Activated T-cell treated with anti-CD3 and anti-CD28 coated beads for 1 hour (primary cell): Measurements from ENCODE around the gene FZR1.
"Not testable (repeated sequence)": the region's sequence is repeated elsewhere in the genome, so short reads cannot be mapped to it uniquely, and the experiment has no call there.

Source experiments
- DNase-seq: peaks from one replicate; pipeline ENCODE4 v3.0.0-alpha.2; 2020; ENCODE audit warnings: low read depth

FZR1 gene

GRCh38 chr19:3573858-3574637, 67.9 kb downstream of the FZR1 start:
- DNase-seq: peak; percentile 64

DNA sequence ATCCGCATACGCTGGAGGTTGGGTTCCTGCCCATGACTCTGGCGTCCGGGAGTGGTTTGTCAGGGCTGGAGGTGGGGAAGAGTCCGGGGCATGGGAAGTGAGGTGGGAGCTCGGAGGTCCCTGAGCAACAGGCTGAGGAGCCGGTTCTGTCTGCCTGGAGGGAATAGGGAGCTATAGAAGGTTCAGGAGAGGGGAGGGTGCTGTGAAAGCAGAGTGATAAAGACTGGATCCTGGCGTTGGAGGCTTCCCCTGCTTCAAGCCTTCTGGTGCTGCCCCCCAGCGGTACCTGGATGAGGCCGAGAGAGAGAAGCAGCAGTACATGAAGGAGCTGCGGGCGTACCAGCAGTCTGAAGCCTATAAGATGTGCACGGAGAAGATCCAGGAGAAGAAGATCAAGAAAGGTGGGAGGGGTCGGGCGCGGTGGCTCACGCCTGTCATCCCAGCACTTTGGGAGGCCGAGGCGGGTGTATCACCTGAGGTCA, 69.2 kb downstream of the FZR1 start:
- DNase-seq: no peak

- no peak for DNase-seq
Observed at GRCh38 chr19:3575949-3576673, 70.0 kb downstream of the FZR1 start.

DNA sequence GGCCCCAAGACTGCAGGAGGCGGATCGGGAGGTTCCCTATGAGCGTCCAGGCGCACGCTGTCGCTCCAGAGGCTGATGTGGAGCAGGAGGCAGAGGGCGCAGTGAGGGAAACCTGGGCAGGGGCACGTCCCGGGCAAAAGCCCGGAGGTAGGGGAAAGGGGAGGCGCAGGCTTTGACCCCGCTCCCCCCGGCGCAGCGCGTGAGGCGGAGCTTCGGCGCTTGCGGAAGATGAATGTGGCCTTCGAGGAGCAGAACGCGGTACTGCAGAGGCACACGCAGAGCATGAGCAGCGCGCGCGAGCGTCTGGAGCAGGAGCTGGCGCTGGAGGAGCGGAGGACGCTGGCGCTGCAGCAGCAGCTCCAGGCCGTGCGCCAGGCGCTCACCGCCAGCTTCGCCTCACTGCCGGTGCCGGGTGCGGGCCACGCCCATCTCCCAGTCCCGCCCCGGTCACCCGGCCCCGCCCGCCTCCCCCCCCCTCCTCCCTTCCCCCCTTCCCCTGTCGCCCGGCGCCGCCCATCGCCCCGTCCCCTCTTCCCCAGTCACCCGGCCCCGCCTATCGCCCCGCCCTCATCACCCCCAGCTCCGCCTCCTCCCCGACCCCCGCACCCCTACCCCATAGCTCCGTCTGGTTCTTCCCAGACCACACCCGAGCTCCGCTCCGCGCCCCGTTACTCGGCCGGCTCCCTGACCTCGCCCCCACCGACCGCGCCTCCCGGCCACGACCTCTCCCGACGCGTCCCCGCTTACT, 70.8 kb downstream of the FZR1 start:
- DNase-seq: no peak

- no peak for DNase-seq
Observed at GRCh38 chr19:3577723-3578344, 71.7 kb downstream of the FZR1 start.

DNA sequence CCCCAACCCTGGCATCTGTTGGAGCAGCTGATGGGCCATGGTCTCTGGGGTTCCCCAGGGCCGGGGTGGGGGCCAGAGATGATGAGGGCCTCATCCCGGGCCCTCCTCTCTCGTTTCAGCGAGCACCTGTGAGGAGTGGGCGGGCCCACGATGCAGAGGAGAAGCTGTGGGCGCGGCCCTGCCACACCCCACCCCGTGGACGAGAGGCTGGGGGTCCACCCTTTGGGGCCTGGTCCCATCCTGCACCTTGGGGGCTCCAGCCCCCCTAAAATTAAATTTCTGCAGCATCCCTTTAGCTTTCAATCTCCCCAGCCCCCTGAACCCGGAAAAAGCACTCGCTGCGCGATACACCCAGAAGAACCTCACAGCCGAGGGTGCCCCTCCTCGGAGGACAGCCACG, 72.3 kb downstream of the FZR1 start:
- DNase-seq: no peak

- DNase-seq: no peak
Observed at GRCh38 chr19:3580156-3580934, 74.2 kb downstream of the FZR1 start.

- DNase-seq: not testable (repeated sequence)
Observed at GRCh38 chr19:3581792-3582191, 75.7 kb downstream of the FZR1 start.

- not testable (repeated sequence) for DNase-seq
Observed at GRCh38 chr19:3584036-3584802, 78.1 kb downstream of the FZR1 start.

DNA sequence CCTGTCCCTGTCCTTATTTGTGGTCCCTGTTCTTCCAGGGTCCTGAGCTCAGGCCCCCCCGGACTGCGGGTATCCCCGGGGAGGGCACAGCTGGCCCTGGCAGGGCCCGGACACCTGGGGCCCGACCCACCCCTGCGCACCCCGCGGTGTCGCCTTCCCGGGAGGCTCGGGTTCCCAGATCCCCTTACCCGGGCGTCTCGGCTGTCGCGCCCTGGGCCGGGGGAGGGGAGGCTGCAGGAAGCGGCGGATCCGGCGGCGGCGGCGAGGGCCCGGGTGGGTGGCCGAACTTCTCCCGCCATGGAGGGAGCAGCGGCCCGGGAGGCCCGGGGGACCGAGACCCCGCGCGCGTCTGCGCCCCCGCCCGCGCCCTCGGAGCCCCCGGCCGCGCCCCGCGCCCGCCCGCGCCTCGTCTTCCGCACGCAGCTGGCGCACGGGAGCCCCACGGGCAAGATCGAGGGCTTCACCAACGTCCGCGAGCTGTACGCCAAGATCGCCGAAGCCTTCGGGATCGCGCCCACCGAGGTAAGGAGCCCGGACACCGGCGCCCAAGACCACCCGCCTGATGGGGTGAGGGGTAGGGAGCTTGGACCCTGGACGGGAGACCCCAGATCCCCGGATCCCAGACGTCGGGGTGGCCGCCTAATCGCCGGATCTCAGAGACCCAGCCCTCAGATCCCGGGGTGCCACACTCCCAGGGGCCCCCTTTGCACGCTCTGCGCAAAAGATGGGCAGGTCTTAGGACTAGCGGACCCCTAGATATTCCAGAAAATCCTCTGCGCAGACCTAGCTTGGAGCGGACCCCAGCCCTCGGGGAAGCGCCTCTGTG, 79.4 kb downstream of the FZR1 start, which contains the start of gene GIPC3:
TSS of gene GIPC3 (plus strand) at position 178 of the 826 bp plus-strand sequence. CDS start at position 298, 120 bp downstream.
- no peak for DNase-seq

DNA sequence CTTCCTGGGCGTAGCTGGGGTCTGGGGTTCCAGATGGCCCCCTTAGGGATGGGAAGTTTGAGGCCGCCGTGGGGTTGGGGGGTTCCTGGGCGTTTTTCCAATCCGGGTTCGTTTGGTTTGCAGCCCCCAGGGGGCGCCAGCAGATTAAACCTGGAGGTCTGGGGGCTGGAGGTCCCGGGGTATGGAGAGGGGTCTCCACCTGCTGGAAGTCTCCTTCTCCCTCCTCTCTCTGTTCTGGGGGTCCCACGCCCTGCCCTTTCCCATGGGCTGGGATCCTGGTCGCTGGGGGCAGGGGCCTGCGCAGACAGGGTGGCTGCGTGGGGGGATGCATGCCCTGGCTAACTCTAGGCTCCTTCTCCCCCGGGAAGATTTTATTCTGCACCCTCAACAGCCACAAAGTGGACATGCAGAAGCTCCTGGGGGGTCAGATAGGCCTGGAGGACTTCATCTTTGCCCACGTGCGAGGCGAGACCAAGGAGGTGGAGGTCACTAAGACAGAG, 80.1 kb downstream of the FZR1 start:
- DNase-seq: peak; percentile 46

- DNase-seq: no peak
Observed at GRCh38 chr19:3586707-3587346, 80.7 kb downstream of the FZR1 start.
